ENCODE measurements around the gene FAM241B. TPM values are rescaled to one million over a fixed set of nuclear protein-coding genes. Genes with fewer than 3 reads are reported as not detected.

FAM241B gene
- 5.8 and 8.4 TPM in 2 replicates for total RNA-seq (2014; rRNA removed; shearing (Covaris generic))

- no peaks in the 10 kb centered on the region; the same call in none of the 2 replicates for H3K27me3 ChIP-seq (ENCODE audit: control insufficient read depth, insufficient read depth, low read length)
- peak within 1 kb of the TSS; percentile 70 for H3K4me3 ChIP-seq (ENCODE audit: insufficient read depth, low read depth, low read length)
- peak; percentile 97 for DNase-seq
- peaks cover 7% of the 10 kb centered on the region for H3K36me3 ChIP-seq (replicated peaks; ENCODE audit: control insufficient read depth, insufficient read depth, low read length)
Measured at GRCh38 chr10:69629897-69630650, at the start of gene FAM241B. Gene FAM241B, plus strand, starts transcription at chr10:69630247. Its CDS starts 1,497 bp downstream, at chr10:69631744.

- H3K4me3 ChIP-seq (ENCODE audit: insufficient read depth, low read depth, low read length) = no peak overlapping the region
- DNase-seq = no peak
- peaks cover 78% of the 10 kb centered on the region for H3K27me3 ChIP-seq (ENCODE audit: control insufficient read depth, insufficient read depth, low read length)
- H3K36me3 ChIP-seq (replicated peaks; ENCODE audit: control insufficient read depth, insufficient read depth, low read length) = no peaks in the 10 kb centered on the region
Measured at GRCh38 chr10:69580435-69580834, 49.6 kb upstream of the FAM241B start.

- H3K27me3 ChIP-seq (ENCODE audit: control insufficient read depth, insufficient read depth, low read length) = peaks cover 53% of the 10 kb centered on the region
- DNase-seq = no peak
- no peaks in the 10 kb centered on the region for H3K36me3 ChIP-seq (replicated peaks; ENCODE audit: control insufficient read depth, insufficient read depth, low read length)
- H3K4me3 ChIP-seq (ENCODE audit: insufficient read depth, low read depth, low read length) = no peak overlapping the region
Measured at GRCh38 chr10:69583106-69583505, 46.9 kb upstream of the FAM241B start.

- DNase-seq = no peak
- Histone ChIP-seq H3K36me3 (replicated peaks; ENCODE audit: control insufficient read depth, insufficient read depth, low read length) (no peaks in the 10 kb centered on the region), H3K4me3 (ENCODE audit: insufficient read depth, low read depth, low read length) (no peak overlapping the region), H3K27me3 (ENCODE audit: control insufficient read depth, insufficient read depth, low read length) (peaks cover 38% of the 10 kb centered on the region)
Measured at GRCh38 chr10:69584624-69585023, 45.4 kb upstream of the FAM241B start.

- Histone ChIP-seq H3K4me3 (ENCODE audit: insufficient read depth, low read depth, low read length) (no peak overlapping the region), H3K36me3 (replicated peaks; ENCODE audit: control insufficient read depth, insufficient read depth, low read length) (no peaks in the 10 kb centered on the region), H3K27me3 (ENCODE audit: control insufficient read depth, insufficient read depth, low read length) (peaks cover 13% of the 10 kb centered on the region)
- DNase-seq = peak; percentile 17
Measured at GRCh38 chr10:69588358-69588757, 41.7 kb upstream of the FAM241B start.

- no peak for DNase-seq
- no peaks in the 10 kb centered on the region; the same call in 1 of the 2 replicates for H3K27me3 ChIP-seq (ENCODE audit: control insufficient read depth, insufficient read depth, low read length)
- H3K4me3 ChIP-seq (ENCODE audit: insufficient read depth, low read depth, low read length) = no peak overlapping the region
- H3K36me3 ChIP-seq (replicated peaks; ENCODE audit: control insufficient read depth, insufficient read depth, low read length) = no peaks in the 10 kb centered on the region
Measured at GRCh38 chr10:69600761-69601330, 29.2 kb upstream of the FAM241B start.

GRCh38 chr10:69609077-69609476 lies 21.0 kb upstream of the FAM241B start:
- H3K36me3 ChIP-seq (replicated peaks; ENCODE audit: control insufficient read depth, insufficient read depth, low read length) = no peaks in the 10 kb centered on the region
- H3K27me3 ChIP-seq (ENCODE audit: control insufficient read depth, insufficient read depth, low read length) = no peaks in the 10 kb centered on the region; the same call in 1 of the 2 replicates

GRCh38 chr10:69612760-69613159 lies 17.3 kb upstream of the FAM241B start:
- no peak for DNase-seq
- Histone ChIP-seq H3K27me3 (ENCODE audit: control insufficient read depth, insufficient read depth, low read length) (no peaks in the 10 kb centered on the region; the same call in 1 of the 2 replicates), H3K36me3 (replicated peaks; ENCODE audit: control insufficient read depth, insufficient read depth, low read length) (no peaks in the 10 kb centered on the region), H3K4me3 (ENCODE audit: insufficient read depth, low read depth, low read length) (no peak overlapping the region)

More at GRCh38 chr10:69609077-69609476, 21.0 kb upstream of the FAM241B start:
- no peak for DNase-seq
- no peak overlapping the region for H3K4me3 ChIP-seq (ENCODE audit: insufficient read depth, low read depth, low read length)

GRCh38 chr10:69614130-69614529 lies 15.9 kb upstream of the FAM241B start:
- H3K4me3 ChIP-seq (ENCODE audit: insufficient read depth, low read depth, low read length) = no peak overlapping the region
- no peaks in the 10 kb centered on the region for H3K36me3 ChIP-seq (replicated peaks; ENCODE audit: control insufficient read depth, insufficient read depth, low read length)
- H3K27me3 ChIP-seq (ENCODE audit: control insufficient read depth, insufficient read depth, low read length) = no peaks in the 10 kb centered on the region; the same call in 1 of the 2 replicates
- no peak for DNase-seq

GRCh38 chr10:69616358-69616757 lies 13.7 kb upstream of the FAM241B start:
- DNase-seq = no peak
- Histone ChIP-seq H3K27me3 (ENCODE audit: control insufficient read depth, insufficient read depth, low read length) (no peaks in the 10 kb centered on the region; the same call in none of the 2 replicates), H3K4me3 (ENCODE audit: insufficient read depth, low read depth, low read length) (no peak overlapping the region), H3K36me3 (replicated peaks; ENCODE audit: control insufficient read depth, insufficient read depth, low read length) (no peaks in the 10 kb centered on the region)

GRCh38 chr10:69618746-69619145 lies 11.3 kb upstream of the FAM241B start:
- no peaks in the 10 kb centered on the region for H3K36me3 ChIP-seq (replicated peaks; ENCODE audit: control insufficient read depth, insufficient read depth, low read length)
- no peak for DNase-seq
- no peaks in the 10 kb centered on the region; the same call in 1 of the 2 replicates for H3K27me3 ChIP-seq (ENCODE audit: control insufficient read depth, insufficient read depth, low read length)
- H3K4me3 ChIP-seq (ENCODE audit: insufficient read depth, low read depth, low read length) = no peak overlapping the region

- Histone ChIP-seq H3K4me3 (ENCODE audit: insufficient read depth, low read depth, low read length) (no peak overlapping the region), H3K27me3 (ENCODE audit: control insufficient read depth, insufficient read depth, low read length) (no peaks in the 10 kb centered on the region; the same call in 1 of the 2 replicates), H3K36me3 (replicated peaks; ENCODE audit: control insufficient read depth, insufficient read depth, low read length) (no peaks in the 10 kb centered on the region)
- DNase-seq = no peak
Measured at GRCh38 chr10:69619626-69620025, 10.4 kb upstream of the FAM241B start.

GRCh38 chr10:69620625-69621024 lies 9.4 kb upstream of the FAM241B start:
- no peaks in the 10 kb centered on the region for H3K36me3 ChIP-seq (replicated peaks; ENCODE audit: control insufficient read depth, insufficient read depth, low read length)
- no peak overlapping the region for H3K4me3 ChIP-seq (ENCODE audit: insufficient read depth, low read depth, low read length)
- no peak for DNase-seq
- H3K27me3 ChIP-seq (ENCODE audit: control insufficient read depth, insufficient read depth, low read length) = no peaks in the 10 kb centered on the region; the same call in 1 of the 2 replicates

- no peak overlapping the region for H3K4me3 ChIP-seq (ENCODE audit: insufficient read depth, low read depth, low read length)
- DNase-seq = no peak
- H3K27me3 ChIP-seq (ENCODE audit: control insufficient read depth, insufficient read depth, low read length) = no peaks in the 10 kb centered on the region; the same call in 1 of the 2 replicates
Measured at GRCh38 chr10:69624245-69624786, 5.7 kb upstream of the FAM241B start.

GRCh38 chr10:69626826-69627225 lies 3.2 kb upstream of the FAM241B start:
- Histone ChIP-seq H3K27me3 (ENCODE audit: control insufficient read depth, insufficient read depth, low read length) (no peaks in the 10 kb centered on the region; the same call in none of the 2 replicates), H3K4me3 (ENCODE audit: insufficient read depth, low read depth, low read length) (no peak overlapping the region), H3K36me3 (replicated peaks; ENCODE audit: control insufficient read depth, insufficient read depth, low read length) (no peaks in the 10 kb centered on the region)
- DNase-seq = no peak

More at GRCh38 chr10:69624245-69624786, 5.7 kb upstream of the FAM241B start:
- H3K36me3 ChIP-seq (replicated peaks; ENCODE audit: control insufficient read depth, insufficient read depth, low read length) = no peaks in the 10 kb centered on the region
